ENCODE measurements around the gene ILK.

ILK gene

DNA sequence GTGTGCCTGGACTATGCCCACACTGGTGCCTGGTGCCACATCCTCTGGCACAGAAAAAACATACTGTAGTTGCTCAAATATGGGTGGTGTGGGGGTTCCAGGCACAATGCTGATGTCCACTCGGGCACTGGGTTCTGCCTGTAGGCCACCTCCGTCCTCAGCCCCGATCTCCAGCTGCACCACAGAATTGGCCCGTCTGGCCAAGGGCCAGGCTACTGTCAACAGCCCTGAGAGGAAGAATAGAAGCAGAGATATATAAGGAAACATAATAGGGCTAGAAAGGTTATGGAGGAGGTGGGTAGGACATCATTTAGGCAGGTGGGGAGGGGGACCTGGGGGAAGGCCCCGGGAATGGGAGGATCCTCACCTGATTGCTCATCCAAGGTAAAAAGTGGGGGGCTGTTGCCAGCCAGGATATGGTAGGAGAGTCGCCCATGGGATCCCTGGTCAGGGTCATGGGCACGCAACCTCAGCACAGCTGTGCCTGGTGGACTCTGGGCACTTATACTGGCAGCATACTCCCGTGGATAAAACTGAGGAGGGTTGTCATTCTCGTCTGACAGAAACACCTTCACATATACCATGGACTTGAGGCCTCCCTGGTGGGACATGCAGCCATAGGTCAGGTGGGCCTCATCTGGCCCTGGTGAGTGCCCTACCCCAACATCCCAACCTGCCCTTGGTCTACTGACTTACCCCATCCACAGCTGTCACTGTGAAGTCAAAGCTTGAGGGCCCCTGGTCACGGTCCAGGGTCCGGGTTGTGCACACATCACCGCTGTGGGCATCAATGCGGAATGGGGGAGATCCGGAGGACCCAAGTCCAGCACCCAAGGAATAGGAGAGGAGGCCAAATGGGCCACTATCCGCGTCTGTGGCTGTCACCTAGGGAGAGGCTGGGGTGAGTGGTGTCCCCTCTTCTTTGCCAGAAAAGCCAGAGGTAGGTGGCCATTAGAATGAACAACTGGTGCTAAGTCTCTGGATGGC, 30.1 kb downstream of the ILK start:
- in situ Hi-C loops (cut with HindIII; ENCODE audit: low sequenced_read_pairs): no loop called here

DNA sequence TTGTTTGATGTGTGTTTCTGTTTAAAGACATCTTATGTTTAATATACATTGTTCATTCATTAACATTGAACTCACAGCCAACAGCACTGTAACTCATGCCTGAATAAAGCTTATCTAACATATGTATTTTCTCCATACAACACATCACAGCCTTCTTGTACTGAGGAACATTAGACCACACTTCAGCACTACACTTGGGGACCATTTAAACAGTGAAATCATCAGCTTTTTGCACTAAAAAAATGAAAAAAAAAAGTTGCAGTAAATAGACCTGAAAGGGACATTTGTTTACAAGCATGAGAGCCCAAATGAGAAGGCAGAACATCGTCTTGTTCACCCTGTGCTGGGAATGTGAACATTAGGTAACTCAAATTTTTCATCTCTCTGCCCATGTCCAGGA, 31.0 kb downstream of the ILK start:
- in situ Hi-C loops (cut with HindIII; ENCODE audit: low sequenced_read_pairs): no loop called here

DNA sequence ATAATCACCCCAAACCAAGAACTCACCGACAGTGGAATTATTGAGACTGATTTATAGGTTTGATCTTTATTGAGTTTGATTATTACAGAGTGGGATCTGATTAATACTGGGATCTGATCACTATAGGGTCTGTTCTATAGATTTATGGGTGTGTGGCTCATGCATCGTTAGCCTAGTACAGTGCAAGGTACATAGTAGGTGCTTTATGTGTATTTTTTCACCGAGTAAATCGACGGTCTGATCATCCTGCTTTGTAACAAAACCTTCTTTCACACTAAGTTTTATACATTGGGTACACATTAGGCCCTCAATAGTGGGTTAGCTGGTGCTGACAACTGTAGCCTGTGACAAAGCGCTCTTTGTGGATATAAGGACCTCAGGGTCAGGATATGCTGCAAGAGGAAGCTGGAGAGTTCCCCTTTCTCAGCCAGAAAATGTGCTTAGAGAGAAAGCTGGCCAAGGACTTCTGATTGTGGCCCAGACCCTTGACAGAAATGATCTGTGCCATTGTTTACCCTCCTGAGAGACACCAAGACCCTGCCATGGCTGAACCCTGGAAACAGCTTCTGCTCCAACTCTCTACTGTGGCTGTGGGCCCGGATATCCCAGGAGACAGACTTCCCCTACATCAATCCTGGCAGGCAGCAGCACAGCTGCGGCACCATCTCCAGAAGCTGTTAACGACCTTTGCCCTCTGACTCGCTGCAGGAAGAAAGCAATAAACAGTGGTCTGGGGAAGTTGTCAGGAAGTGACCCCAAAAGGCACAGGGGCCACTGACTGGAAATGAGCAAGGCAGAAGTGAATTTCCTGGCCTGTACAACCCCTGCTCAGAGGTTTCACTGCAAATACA, 31.7 kb downstream of the ILK start:
- in situ Hi-C loops (cut with HindIII; ENCODE audit: low sequenced_read_pairs): no loop called here

DNA sequence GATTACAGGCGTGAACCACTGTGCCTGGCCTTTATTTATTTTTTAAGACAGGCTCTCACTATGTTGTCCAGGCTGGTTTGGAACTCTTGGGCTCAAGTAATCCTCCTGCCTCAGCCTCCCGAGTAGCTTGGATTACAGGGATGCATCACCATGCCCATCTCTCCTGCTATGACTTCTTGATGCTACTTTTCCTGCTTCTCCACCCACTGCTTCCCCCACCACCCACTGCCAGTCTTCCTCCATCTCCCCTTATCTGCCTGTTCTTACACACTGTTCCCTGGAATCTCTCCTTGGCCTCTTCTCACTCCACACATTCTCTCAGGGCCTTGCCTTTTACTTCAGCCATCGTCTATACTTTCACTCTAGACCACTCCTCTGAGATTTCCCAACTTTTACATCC, 32.9 kb downstream of the ILK start:
- in situ Hi-C loops (cut with HindIII; ENCODE audit: low sequenced_read_pairs): no loop called here

DNA sequence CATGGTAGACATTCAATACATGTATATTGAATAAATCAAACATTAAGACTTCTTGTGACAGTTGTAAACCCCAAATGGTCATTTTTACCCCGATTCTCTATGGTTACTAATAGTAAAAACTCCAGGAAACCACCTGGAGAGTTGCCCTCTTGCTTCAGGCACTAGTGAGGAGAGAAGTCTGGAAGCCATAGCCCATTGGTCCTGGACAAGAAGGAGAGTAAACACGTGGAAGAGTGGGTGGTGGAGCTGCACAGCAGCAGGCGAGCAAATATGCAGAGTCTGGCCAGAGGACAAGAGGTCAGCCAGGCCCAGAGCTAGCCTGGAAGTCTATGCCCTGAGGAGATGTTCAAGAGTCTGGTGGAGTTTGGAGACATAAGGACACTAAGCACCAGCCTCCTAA, 34.3 kb downstream of the ILK start:
- in situ Hi-C loops (cut with HindIII; ENCODE audit: low sequenced_read_pairs): no loop called here

DNA sequence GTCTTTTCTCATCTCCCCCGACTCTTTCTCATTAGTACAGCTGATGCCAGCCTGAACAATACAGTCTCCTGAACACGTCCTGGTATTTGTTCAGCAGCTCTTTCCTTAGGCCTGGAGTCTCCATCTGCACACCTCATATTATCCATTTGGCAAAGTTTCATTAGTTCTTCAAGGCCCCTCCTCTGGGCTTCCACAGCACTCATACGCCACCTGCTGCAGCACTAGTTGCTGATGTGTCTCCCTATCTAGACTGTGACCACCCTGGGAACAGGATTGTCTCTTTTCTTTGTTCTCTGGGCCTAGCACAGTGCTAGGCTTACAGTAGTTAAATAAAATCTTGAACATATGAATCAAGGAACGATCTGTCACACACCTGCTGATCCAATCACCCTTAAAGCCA, 34.9 kb downstream of the ILK start:
- in situ Hi-C loops (cut with HindIII; ENCODE audit: low sequenced_read_pairs): no loop called here

DNA sequence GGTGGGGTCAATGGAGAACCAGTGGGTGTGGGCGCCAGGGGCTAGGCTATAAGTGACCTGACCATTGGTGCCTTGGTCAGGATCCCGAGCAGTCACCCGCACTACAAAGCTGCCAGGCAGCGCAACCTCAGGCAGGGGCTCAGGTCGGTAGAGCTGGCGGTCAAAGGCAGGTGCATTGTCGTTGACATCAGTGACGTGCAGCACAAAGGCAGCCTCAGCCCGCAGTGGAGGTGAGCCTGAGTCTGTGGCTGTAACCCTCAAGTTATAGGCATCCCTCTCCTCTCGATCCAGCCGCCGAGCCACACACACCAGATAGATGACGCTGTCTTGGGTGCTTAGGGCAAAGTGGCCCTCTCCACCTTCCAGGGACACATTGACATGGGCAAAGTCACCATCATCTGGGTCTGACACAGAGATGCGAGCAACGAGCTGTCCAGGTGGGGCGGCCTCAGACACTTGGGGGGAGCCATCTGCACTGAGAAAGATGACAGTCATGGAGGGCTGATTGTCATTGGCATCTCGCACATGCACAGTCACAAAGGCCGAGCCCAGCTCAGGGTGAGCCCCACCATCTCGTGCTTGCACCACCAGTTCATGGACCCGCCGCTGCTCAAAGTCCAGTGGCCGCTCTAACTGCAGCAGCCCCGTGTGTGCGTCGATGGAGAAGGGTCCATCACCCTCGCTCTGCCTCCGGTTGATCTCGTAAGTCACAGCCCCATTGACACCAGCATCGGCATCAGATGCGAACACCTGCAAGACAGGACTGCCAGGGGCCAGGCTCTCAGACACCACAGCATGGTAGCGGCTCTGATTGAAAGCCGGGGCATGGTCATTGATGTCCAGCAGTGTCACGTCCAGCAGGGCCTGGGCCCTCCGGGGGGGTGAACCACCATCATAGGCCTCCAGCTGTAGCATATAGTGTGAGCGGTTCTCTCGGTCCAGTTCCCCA, 36.7 kb downstream of the ILK start:
- in situ Hi-C loops (cut with HindIII; ENCODE audit: low sequenced_read_pairs): no loop called here

DNA sequence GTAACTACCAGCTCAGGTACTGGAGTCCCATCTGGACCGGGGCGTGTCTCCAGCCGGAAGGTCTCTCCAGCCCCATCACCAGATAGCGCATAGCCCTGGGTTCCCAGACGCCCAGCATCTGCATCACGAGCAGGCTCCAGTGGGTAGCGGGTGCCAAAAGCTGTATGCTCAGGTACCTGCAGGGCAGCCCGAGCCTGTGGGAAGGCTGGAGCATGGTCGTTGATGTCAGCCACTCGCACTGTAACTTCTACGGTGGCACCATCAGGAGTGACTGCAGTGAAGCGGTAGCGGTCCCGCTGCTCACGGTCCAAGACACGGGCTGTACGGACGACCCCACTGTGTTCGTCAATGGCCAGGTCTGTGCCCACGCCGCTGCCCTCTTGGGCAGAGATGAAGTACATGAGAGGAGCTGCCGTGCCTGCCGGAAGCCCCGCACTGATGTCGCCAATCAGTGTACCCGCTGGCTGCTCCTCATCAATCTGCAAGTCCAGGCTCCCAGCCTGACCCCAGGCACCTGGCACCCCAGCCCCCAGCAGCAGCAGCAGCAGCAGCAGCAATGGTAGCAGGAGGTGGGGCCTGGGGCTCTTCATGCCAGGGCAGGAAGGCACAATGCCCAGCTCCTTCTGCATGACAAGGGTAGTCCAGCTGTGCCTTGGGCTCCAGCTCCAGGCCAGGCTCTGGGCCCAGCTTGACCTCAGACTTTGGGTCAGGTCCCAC, 37.6 kb downstream of the ILK start:
- in situ Hi-C loops (cut with HindIII; ENCODE audit: low sequenced_read_pairs): no loop called here

DNA sequence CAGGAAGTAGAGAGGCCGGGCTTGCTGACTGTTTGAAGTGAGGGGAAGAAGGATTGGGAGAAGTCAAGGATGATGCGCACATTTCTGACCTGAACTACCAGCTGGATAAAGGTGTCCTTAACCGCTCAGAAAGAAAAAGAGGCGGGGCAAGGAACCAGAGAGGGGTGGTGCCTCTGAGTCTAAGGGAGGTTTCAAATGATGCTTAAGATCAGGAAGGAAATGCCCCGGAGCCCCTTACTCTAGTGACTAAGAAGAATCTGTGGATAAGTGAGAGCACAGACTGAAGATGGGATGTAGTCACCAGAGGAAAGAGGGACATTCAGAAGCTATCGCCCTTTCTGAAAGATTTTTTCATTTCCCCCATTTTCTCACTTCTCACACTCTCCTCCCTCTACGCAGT, 39.4 kb downstream of the ILK start:
- in situ Hi-C loops (cut with HindIII; ENCODE audit: low sequenced_read_pairs): no loop called here

DNA sequence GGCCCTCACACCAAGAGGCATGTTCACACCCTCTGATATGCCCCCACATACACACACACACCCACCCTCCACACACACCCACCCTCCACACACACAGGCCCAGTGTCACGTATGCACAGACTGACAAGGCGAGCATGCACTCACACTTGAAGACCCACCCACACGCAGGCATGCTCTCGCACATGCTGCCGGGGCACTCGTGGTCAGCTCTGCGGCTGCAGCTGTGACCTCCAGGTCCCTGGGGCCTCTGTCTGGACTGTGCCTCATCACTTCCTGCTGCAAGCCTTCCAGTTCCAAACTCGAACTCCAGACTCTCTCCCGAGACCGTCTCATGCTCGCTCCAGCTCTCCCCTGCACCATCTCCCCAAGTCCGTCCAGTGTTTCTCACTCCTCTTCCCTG, 42.5 kb downstream of the ILK start:
- in situ Hi-C loops (cut with HindIII; ENCODE audit: low sequenced_read_pairs): no loop called here

DNA sequence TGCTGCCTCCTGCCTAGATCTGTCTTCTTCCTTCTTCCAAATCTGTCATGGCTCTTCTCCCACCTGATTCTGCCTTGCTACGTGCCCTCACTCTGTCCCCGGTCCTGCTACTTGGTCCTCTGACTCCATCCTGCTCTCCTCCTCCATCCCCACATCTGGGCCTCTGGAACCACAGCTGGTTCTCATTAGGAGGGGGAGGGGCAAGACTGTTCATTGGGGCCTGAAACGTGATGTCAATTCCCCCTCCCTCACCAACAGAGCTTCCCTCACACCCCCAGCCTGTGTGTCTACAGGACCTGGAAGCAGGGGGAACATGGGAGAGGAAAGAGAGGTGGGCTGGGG, 43.0 kb downstream of the ILK start:
- in situ Hi-C loops (cut with HindIII; ENCODE audit: low sequenced_read_pairs): no loop called here

DNA sequence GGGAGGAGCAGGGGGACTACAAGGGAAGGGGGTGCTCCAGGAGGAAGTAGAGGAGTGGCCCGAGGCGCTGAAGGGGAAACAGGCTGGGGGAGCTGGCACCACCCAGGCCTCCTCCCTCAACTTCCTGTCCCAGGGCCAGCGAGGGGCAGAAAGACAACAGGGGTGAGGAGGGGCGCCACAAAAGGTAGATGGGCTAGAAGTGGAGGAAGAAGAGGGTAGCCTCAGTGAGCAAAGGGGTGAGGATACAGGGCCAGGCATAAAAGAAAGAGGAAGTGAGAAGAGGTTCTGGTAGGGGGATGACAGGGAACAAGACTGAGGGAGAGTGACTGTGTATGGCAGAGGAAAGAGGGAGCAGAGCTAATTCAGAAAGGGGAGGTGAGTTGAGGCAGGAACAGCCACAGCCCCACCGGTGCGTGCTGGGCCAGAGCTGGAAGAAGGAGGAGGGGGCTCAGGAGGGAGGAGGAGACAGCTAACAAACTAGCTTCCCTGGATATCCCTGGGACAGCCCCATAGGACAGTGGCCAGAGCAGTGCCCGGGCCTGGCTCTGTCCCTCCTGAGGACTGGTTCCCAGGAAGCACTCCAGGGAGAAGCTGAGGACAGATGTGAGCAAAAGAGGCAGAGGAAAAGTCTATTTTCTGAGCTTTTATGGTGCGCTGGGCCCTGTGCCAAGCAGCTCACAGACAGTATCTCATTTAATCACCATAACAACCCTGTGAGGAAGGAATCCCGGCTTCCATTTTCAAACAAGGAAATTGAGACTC, 43.5 kb downstream of the ILK start:
- in situ Hi-C loops (cut with HindIII; ENCODE audit: low sequenced_read_pairs): no loop called here

DNA sequence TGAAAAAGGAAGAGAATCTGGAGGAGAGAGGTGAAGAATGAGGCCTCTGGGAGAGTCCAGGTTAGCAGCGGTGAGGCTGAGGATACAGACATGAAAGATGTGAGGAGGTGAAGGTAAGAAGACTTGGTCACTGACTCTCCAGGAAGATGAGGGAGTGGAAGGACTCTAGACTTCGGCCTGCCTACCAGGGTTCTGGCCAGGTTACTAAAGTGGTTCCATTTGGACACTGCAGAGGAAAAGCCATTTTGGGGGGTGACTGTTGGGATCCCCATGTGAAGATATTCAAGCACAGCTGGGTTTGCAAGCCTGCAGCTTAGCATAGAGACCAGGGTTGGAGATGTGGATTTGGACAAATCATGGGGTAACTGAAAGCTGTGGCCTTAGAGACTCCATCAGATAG, 44.3 kb downstream of the ILK start:
- in situ Hi-C loops (cut with HindIII; ENCODE audit: low sequenced_read_pairs): no loop called here

DNA sequence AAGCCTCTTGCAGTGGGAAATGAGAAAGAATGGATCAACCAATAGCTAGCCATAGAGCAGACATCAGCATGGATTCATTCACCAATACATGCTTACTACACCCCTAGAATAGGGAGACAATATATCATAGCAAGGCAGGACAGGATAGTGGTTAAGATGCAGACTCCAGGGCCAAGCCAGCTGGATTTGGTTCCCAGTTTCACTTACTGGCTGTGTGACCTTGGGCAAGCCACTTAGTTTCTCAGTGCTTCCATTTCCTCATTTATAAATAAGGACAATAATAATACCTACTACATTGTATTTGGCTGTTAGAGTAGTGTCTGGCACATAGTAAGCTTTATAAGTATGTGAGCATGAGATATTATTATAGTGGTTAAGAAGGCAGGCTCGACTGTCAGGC, 44.9 kb downstream of the ILK start:
- in situ Hi-C loops (cut with HindIII; ENCODE audit: low sequenced_read_pairs): no loop called here

DNA sequence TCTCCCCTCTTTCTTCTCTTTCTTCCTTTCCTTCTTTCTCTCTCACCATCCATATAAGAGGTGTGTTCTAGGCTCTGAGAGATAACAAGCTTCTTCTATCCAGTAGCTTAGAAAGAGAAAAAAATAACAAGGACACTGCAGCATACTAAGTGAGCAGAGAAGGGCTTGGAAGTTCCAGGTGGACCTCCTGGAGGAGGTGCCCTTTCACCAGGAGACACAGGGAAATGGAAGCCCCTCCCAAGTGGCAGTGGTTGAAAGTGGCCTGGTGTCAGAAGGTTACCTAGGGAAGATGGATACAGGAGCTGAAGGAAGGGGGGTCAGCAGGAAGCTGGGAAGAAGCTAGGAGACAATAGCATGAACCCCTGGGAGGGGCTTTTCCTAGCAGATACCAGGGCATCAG, 46.5 kb downstream of the ILK start:
- in situ Hi-C loops (cut with HindIII; ENCODE audit: low sequenced_read_pairs): no loop called here

DNA sequence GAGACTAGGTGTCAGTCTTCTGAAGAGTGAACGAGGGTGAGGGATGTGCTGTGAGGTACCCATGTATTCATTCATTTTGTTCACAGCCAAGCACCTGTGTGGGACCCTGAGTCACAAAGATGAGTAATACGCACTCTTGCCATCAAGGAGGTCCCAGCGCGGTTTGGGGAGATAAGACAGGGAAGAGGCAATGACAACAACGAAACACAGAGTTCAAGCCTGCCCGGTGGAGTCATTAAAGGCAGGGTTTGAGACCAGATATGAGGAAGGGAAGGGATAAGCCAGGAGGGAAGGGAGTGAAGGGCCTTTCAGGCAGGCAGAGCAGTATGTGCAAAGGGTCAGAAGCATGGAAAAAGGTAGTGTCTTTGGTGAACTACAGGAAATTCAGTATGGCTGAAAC, 47.4 kb downstream of the ILK start:
- in situ Hi-C loops (cut with HindIII; ENCODE audit: low sequenced_read_pairs): no loop called here

DNA sequence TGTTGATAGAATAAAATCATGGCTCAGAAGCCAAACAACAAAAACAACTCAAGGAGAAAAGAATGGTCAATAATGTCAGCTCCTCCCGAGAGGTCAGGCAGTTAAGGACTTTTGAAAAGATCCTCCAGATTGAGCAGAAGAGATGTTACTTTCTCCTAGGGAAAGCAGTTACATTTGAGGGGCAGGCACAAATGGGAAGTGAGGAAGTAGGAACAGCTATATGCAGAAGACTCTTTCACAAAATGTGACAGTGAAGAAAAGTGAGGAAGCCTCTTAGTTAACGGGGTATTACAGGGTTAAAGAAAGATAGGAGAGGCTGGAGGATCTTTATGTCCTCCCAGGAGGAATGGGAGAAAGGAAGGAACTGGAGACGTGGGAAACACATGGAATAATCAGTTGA, 48.6 kb downstream of the ILK start:
- in situ Hi-C loops (cut with HindIII; ENCODE audit: low sequenced_read_pairs): no loop called here

DNA sequence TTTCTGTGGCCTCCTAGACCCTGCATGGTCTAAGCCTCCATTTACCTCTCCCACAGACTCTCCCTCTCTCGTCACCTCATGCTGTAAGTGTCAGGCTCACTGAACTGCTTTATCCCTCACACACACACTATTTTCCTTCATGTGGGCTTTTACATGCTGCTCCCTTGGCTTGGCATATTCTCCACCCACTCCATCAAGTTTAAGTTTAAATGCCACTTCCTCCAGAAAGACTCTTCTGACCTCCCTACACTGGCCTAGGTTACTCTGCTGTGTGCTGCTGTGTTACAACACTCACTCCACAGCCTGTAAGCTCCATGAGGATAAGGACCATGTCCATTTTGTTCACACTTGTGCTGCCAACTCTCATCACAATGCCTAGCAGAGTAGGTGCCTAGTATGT, 49.5 kb downstream of the ILK start:
- in situ Hi-C loops (cut with HindIII; ENCODE audit: low sequenced_read_pairs): no loop called here

DNA sequence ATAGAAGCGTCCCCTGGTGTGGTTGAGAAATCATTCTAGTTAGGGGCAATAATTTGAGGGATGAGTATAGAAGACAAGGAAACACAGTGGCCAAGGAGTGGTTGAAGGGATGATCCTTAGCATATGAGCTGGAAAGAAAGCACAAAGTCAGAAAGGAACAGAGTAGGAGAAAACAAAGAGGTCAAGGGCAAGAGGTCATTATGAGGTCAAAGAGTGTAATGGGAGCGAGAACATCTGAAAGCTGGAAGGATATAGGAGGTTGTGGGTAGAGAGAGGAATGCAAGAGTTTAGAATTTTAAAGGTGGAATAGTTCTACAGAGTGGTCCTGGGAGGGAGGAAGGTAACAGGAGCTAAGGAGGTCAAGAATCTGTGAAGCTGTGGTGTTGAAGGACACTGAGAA, 50.1 kb downstream of the ILK start:
- in situ Hi-C loops (cut with HindIII; ENCODE audit: low sequenced_read_pairs): no loop called here

Measured in DLD1 (cell line).